GM12892 (cell line): Measurements from ENCODE around the gene MCOLN1.

ENCODE experiments used
- POLR2A ChIP-seq: IDR thresholded peaks from 2 replicates; pipeline ENCODE4 v1.6.1; 2011; ENCODE audit warnings: low read depth, low read length, control low read depth
- POLR2AphosphoS5 ChIP-seq: IDR thresholded peaks from 2 replicates; pipeline ENCODE4 v1.6.1; 2011; ENCODE audit warnings: low read depth, low read length, control low read depth

GRCh38 chr19:7533281-7533885 is 11.0 kb downstream of the MCOLN1 start:
- TF ChIP-seq POLR2AphosphoS5 (no peak), POLR2A (no peak)
